ENCODE data around the gene AAK1.
"Not testable (repeated sequence)": the region's sequence is repeated elsewhere in the genome, so short reads cannot be mapped to it uniquely, and the experiment has no call there.

AAK1 gene

GRCh38 chr2:69643602-69644505 is at the start of gene AAK1:
Gene AAK1 (minus strand): TSS chr2:69643739. CDS start chr2:69643040, 699 bp downstream.
- FAIRE-seq, result no peak

GRCh38 chr2:69692424-69692823 is 48.9 kb upstream of the AAK1 start:
- FAIRE-seq, result no peak

GRCh38 chr2:69689969-69690368 is 46.4 kb upstream of the AAK1 start:
- no peak for FAIRE-seq

- FAIRE-seq, result no peak
These were observed 45.9 kb upstream of the AAK1 start for GRCh38 chr2:69689466-69689865.

- FAIRE-seq, result no peak
These were observed 44.6 kb upstream of the AAK1 start for GRCh38 chr2:69687971-69688611.

GRCh38 chr2:69686813-69687212 is 43.3 kb upstream of the AAK1 start:
- no peak for FAIRE-seq

- no peak for FAIRE-seq
These were observed 41.9 kb upstream of the AAK1 start for GRCh38 chr2:69685321-69686048.

- FAIRE-seq, result peak; percentile 86
These were observed 39.8 kb upstream of the AAK1 start for GRCh38 chr2:69683170-69683971.

GRCh38 chr2:69682525-69682924 is 39.0 kb upstream of the AAK1 start:
- no peak for FAIRE-seq

- no peak for FAIRE-seq
These were observed 36.6 kb upstream of the AAK1 start for GRCh38 chr2:69680001-69680675.

- no peak for FAIRE-seq
These were observed 34.4 kb upstream of the AAK1 start for GRCh38 chr2:69677914-69678313.

- peak; percentile 48 for FAIRE-seq
These were observed 32.6 kb upstream of the AAK1 start for GRCh38 chr2:69676146-69676545.

- no peak for FAIRE-seq
These were observed 30.8 kb upstream of the AAK1 start for GRCh38 chr2:69674316-69674670.

GRCh38 chr2:69673098-69673497 is 29.6 kb upstream of the AAK1 start:
- not testable (repeated sequence) for FAIRE-seq

GRCh38 chr2:69669666-69670065 is 26.1 kb upstream of the AAK1 start:
- FAIRE-seq, result no peak

GRCh38 chr2:69668598-69668997 is 25.1 kb upstream of the AAK1 start:
- no peak for FAIRE-seq

GRCh38 chr2:69667805-69668382 is 24.4 kb upstream of the AAK1 start:
- FAIRE-seq, result no peak

- no peak for FAIRE-seq
These were observed 21.6 kb upstream of the AAK1 start for GRCh38 chr2:69665152-69665551.

- no peak for FAIRE-seq
These were observed 20.3 kb upstream of the AAK1 start for GRCh38 chr2:69663860-69664259.

- FAIRE-seq, result not testable (repeated sequence)
These were observed 19.0 kb upstream of the AAK1 start for GRCh38 chr2:69662547-69662946.

GRCh38 chr2:69660637-69661036 is 17.1 kb upstream of the AAK1 start:
- no peak for FAIRE-seq
